ENCODE data around the gene SCUBE1. TPM values are rescaled to one million over a fixed set of nuclear protein-coding genes. Genes with fewer than 3 reads are reported as not detected.

Gene SCUBE1
- total and polyA plus RNA-seq, 4 donors = 0.88 to 18.7 (median 3.5) TPM

DNA sequence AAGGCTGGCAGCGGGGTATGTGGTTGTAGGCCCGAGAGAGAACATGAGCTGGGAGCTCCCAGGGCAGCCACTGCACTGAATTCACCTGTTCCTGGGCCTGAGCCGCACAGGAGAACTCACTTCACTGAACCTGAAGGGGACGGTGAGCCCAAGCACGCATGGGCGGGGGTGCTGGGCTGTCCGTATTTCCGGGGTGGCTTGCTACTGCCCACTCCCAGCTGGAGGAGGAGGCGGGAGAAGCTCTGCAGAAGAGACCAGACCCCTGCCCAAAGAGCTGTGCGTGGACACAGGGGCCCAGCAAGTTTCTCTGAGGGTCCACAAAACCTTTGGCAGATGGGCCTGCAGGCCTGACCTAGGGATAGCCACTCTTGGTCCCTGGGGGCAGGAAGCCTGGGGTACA lies 161.1 kb downstream of the SCUBE1 start:
- Histone ChIP-seq H3K4me1 (ENCODE audit: control insufficient read depth in 1 of 2, insufficient read depth in 2 of 2, low read length in 2 of 2) (no peaks in the 10 kb centered on the region), H3K27me3 (ENCODE audit: control insufficient read depth in 1 of 2, insufficient read depth in 2 of 2, low read length in 1 of 2) (no peaks in the 10 kb centered on the region), H3K27ac (ENCODE audit: low read depth in 1 of 2, low read length in 2 of 2) (no peak overlapping the region), H3K9me3 (ENCODE audit: control insufficient read depth, low read length) (no peaks in the 10 kb centered on the region), H3K36me3 (ENCODE audit: control insufficient read depth in 1 of 2, insufficient read depth in 2 of 2, low read length in 1 of 2) (no peaks in the 10 kb centered on the region), H3K4me3 (ENCODE audit: low read length in 2 of 2) (no peak overlapping the region)
- WGBS, 2 donors = 90 to 95% methylated on average over 10 of the region's 10 CpGs
- ATAC-seq (ENCODE audit: low FRiP score) (no peak), DNase-seq (peak in 1 of 2 donors; percentile 22)
- intact Hi-C loops (cut with DNase I) = no loop called here

DNA sequence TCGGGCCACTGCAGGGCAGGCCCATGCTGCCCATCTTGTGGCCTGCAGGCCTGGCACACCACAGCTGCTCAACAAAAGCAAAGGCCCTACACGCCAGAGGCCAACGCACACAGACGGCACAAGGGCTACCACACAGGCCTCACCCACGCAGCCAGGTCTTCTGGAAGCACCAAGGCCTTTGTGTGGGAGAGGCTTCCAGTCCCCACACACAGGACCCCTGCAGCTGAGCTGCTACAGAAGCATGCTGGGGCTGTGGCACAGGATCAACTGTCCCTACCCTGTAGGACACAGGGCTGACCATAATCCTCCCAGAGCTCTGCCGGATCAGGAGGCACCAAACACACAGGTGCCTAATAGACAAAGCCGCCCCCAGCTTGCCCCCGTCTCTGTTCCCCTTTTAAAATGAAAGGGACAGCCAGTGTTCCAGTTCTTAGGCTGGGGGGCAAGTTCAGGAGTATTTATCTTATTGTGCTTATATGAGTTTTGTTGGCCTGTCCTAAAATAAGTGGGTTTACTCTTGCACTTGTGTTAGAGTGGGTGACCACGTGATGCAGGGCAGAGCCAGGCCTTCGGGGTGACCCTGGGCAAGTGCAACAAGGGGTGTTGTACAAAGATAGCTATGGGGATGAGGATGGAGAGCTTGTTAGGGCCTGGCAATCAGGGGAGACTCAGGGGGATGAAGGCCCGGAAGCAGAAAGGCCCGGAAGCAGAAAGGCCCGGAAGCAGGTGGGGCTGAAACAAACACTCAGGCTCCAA lies 161.7 kb downstream of the SCUBE1 start:
- Histone ChIP-seq H3K9me3 (ENCODE audit: control insufficient read depth, low read length) (no peaks in the 10 kb centered on the region), H3K4me3 (ENCODE audit: low read length in 2 of 2) (no peak overlapping the region), H3K4me1 (ENCODE audit: control insufficient read depth in 1 of 2, insufficient read depth in 2 of 2, low read length in 2 of 2) (no peaks in the 10 kb centered on the region), H3K27ac (ENCODE audit: low read depth in 1 of 2, low read length in 2 of 2) (no peak overlapping the region), H3K36me3 (ENCODE audit: control insufficient read depth in 1 of 2, insufficient read depth in 2 of 2, low read length in 1 of 2) (no peaks in the 10 kb centered on the region), H3K27me3 (ENCODE audit: control insufficient read depth in 1 of 2, insufficient read depth in 2 of 2, low read length in 1 of 2) (no peaks in the 10 kb centered on the region)
- DNase-seq (peak in 1 of 2 donors; percentile 28), ATAC-seq (ENCODE audit: low FRiP score) (no peak)
- WGBS, 2 donors = 92 to 94% methylated on average over 13 of the region's 13 CpGs
- intact Hi-C loops (cut with DNase I) = no loop called here

DNA sequence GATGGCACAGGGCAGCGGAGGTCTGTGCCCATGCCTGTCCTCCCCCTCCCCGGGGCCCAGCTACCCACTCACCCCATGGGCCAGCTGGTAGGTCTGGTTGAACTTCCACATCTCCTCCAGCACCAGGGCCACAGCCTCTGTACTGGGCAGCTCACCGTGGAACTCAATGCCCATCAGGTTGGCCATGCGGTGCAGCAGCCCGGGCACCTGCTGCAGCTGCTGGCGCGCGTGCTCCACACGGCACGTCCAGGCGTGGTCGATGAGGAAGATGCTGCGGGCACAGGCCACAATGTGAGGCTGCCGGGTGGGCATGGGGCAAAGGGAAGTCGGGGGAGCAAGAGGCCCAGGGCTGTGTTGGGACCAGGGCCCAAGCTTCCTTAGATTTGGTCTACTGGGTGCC lies 162.5 kb downstream of the SCUBE1 start:
- intact Hi-C loops (cut with DNase I) = no loop called here
- H3K36me3 ChIP-seq (ENCODE audit: control insufficient read depth in 1 of 2, insufficient read depth in 2 of 2, low read length in 1 of 2) = no peaks in the 10 kb centered on the region
- no peak for ATAC-seq (ENCODE audit: low FRiP score)
- no peaks in the 10 kb centered on the region for H3K27me3 ChIP-seq (ENCODE audit: control insufficient read depth in 1 of 2, insufficient read depth in 2 of 2, low read length in 1 of 2)
- H3K9me3 ChIP-seq (ENCODE audit: control insufficient read depth, low read length) = no peaks in the 10 kb centered on the region
- no peak overlapping the region for H3K4me3 ChIP-seq (ENCODE audit: low read length in 2 of 2)
- no peaks in the 10 kb centered on the region for H3K4me1 ChIP-seq (ENCODE audit: control insufficient read depth in 1 of 2, insufficient read depth in 2 of 2, low read length in 2 of 2)
- DNase-seq = peak in 1 of 2 donors; percentile 31
- 92 to 93% methylated on average over 15 of the region's 15 CpGs for WGBS, 2 donors
- H3K27ac ChIP-seq (ENCODE audit: low read depth in 1 of 2, low read length in 2 of 2) = no peak overlapping the region

DNA sequence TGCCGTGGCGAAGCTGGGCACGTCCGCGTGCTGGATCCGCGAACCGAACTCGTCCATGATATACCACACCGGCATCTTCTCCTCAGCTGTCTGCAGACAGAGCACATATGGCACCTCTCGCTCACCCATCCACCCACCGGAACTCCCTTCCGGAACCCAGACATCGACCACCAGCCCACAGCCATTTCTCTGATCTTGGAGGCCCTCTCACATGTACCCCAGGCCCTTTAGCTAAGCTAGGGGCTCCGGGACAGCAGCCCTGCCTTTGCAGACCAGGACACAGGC lies 163.3 kb downstream of the SCUBE1 start:
- no peak for ATAC-seq (ENCODE audit: low FRiP score)
- intact Hi-C loops (cut with DNase I) = no loop called here
- WGBS, 2 donors = 97 to 100% methylated on average over 15 of the region's 15 CpGs
- H3K4me1 ChIP-seq (ENCODE audit: control insufficient read depth in 1 of 2, insufficient read depth in 2 of 2, low read length in 2 of 2) = no peaks in the 10 kb centered on the region
- no peaks in the 10 kb centered on the region for H3K27me3 ChIP-seq (ENCODE audit: control insufficient read depth in 1 of 2, insufficient read depth in 2 of 2, low read length in 1 of 2)
- H3K27ac ChIP-seq (ENCODE audit: low read depth in 1 of 2, low read length in 2 of 2) = no peak overlapping the region
- H3K9me3 ChIP-seq (ENCODE audit: control insufficient read depth, low read length) = no peaks in the 10 kb centered on the region
- H3K4me3 ChIP-seq (ENCODE audit: low read length in 2 of 2) = no peak overlapping the region
- no peaks in the 10 kb centered on the region for H3K36me3 ChIP-seq (ENCODE audit: control insufficient read depth in 1 of 2, insufficient read depth in 2 of 2, low read length in 1 of 2)
- no peak for DNase-seq

DNA sequence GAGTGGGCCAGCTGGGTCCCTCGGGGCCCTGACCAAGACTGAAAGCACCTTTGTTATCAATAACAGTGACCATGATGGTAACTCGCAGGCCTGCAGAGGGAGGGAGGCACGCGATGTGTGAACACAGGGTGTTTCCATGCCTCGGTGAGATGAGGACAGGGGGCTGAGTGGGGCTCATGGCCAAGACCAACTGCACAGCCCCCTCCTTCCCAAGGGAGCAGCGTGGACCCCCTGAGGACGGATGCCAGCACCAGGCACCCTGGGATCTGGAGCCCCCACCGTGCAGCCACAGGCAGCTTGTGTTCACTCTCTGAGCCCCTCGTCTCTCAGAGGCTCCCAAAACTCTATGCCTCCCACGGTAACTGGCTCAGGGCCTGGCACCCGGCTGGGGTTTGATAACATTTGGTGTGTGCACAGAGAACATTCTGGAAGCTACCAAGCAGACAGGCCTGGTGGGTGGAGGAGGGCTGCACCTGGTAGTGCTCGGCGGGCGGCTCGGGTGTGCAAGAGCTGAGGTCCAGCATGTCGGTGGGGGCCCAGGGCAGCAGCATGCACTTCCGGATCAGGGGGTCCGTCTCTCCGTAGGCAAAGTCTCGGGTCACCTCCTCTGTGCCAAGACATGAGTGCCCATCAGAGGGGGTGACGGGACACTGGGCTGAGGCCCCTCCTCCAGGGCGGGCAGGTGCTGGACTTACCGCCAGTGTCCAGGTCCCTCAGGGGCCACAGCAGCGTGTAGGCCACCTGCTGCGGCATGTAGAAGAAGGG lies 163.8 kb downstream of the SCUBE1 start:
- no peaks in the 10 kb centered on the region for H3K9me3 ChIP-seq (ENCODE audit: control insufficient read depth, low read length)
- intact Hi-C loops (cut with DNase I) = no loop called here
- no peaks in the 10 kb centered on the region for H3K27me3 ChIP-seq (ENCODE audit: control insufficient read depth in 1 of 2, insufficient read depth in 2 of 2, low read length in 1 of 2)
- no peak overlapping the region for H3K27ac ChIP-seq (ENCODE audit: low read depth in 1 of 2, low read length in 2 of 2)
- no peak overlapping the region for H3K4me3 ChIP-seq (ENCODE audit: low read length in 2 of 2)
- WGBS, 2 donors = 94 to 95% methylated on average over 25 of the region's 25 CpGs
- H3K36me3 ChIP-seq (ENCODE audit: control insufficient read depth in 1 of 2, insufficient read depth in 2 of 2, low read length in 1 of 2) = no peaks in the 10 kb centered on the region
- ATAC-seq (ENCODE audit: low FRiP score) (no peak), DNase-seq (peak in 1 of 2 donors; percentile 41)
- H3K4me1 ChIP-seq (ENCODE audit: control insufficient read depth in 1 of 2, insufficient read depth in 2 of 2, low read length in 2 of 2) = no peaks in the 10 kb centered on the region

DNA sequence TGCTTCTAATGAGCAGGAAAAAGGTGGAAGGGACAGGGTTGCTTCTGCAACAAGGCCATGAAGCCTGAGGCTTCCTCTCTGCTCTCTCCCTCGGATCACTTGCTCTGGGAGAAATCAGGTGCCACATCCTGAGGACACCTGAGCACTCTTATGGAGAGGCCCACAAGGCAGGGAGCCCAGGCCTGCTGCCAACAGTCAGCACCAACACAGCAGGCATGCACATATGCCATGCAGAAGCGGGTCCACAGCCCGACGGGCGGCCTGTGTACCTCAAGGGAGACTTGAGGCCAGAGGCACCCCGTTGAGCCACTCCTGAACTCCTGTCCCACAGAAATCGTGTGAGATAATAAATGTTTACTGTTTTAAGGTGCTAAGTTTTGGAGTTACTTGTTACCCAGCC lies 165.7 kb downstream of the SCUBE1 start:
- WGBS, 2 donors = 92 to 93% methylated on average over 7 of the region's 7 CpGs
- Histone ChIP-seq H3K27ac (ENCODE audit: low read depth in 1 of 2, low read length in 2 of 2) (no peak overlapping the region), H3K36me3 (ENCODE audit: control insufficient read depth in 1 of 2, insufficient read depth in 2 of 2, low read length in 1 of 2) (peaks cover 0 to 6% of the 10 kb centered on the region in 2 donors), H3K27me3 (ENCODE audit: control insufficient read depth in 1 of 2, insufficient read depth in 2 of 2, low read length in 1 of 2) (no peaks in the 10 kb centered on the region), H3K9me3 (ENCODE audit: control insufficient read depth, low read length) (no peaks in the 10 kb centered on the region), H3K4me3 (ENCODE audit: low read length in 2 of 2) (no peak overlapping the region), H3K4me1 (ENCODE audit: control insufficient read depth in 1 of 2, insufficient read depth in 2 of 2, low read length in 2 of 2) (no peaks in the 10 kb centered on the region)
- peak; percentile 36 to 78 for DNase-seq
- intact Hi-C loops (cut with DNase I) = no loop called here
- ATAC-seq (ENCODE audit: low FRiP score) = no peak

DNA sequence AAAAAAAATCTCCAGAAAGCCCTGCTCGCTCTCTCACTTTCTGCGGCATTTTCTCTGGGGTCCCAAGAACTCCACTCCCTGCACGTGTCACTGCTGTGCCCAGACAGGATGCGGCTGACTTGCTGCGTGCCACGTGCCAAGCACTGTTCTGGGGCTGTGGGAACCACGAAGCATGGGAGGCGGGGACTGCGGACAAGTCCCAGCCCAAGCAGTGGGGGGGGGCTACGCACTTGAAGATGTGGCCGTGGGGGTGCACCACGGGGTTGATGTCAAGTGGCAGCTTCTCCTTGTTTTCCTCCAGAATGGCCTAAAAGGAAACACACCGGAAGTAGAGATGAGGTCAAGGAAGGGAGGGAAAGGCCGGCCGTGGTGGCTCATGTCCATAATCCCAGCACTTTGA lies 167.1 kb downstream of the SCUBE1 start:
- DNase-seq (peak; percentile 37 to 47), ATAC-seq (ENCODE audit: low FRiP score) (no peak)
- Histone ChIP-seq H3K9me3 (ENCODE audit: control insufficient read depth, low read length) (no peaks in the 10 kb centered on the region), H3K27me3 (ENCODE audit: control insufficient read depth in 1 of 2, insufficient read depth in 2 of 2, low read length in 1 of 2) (no peaks in the 10 kb centered on the region), H3K36me3 (ENCODE audit: control insufficient read depth in 1 of 2, insufficient read depth in 2 of 2, low read length in 1 of 2) (peaks cover 0 to 6% of the 10 kb centered on the region in 2 donors), H3K4me1 (ENCODE audit: control insufficient read depth in 1 of 2, insufficient read depth in 2 of 2, low read length in 2 of 2) (no peaks in the 10 kb centered on the region), H3K4me3 (ENCODE audit: low read length in 2 of 2) (no peak overlapping the region), H3K27ac (ENCODE audit: low read depth in 1 of 2, low read length in 2 of 2) (no peak overlapping the region)
- intact Hi-C loops (cut with DNase I) = no loop called here
- 91 to 94% methylated on average over 15 of the region's 15 CpGs for WGBS, 2 donors

DNA sequence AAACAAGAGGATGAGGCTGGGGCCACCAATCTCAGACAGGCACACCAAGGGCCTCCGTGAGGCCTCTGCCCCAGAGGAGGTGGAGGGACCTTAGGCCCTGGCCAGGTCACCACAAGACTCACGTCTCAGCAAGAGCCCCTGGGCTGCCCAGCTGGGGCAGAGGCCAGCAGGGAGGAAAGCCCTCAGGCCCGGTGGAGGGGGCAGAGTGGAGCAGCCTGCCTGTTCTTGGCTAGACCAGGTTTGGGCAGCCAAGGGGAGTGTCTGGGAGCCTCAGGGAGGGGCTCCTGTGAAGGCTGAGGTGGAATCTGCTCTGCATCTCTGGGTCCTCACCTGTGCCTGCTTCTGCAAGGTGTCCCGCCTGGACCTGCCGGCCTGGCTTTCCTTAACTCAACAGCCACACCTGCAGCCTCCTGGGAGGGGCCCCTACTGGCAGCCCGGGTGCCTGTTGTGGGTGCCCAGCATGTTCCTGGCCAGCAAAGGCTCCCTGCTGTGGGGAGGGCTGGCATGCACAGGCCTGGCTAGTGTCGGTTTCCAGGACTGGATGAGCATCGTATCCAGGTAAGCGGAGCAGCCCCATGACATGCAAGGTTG lies 168.1 kb downstream of the SCUBE1 start:
- H3K9me3 ChIP-seq (ENCODE audit: control insufficient read depth, low read length) = no peaks in the 10 kb centered on the region
- DNase-seq (peak; percentile 21 to 53), ATAC-seq (ENCODE audit: low FRiP score) (no peak)
- H3K4me1 ChIP-seq (ENCODE audit: control insufficient read depth in 1 of 2, insufficient read depth in 2 of 2, low read length in 2 of 2) = no peaks in the 10 kb centered on the region
- H3K27me3 ChIP-seq (ENCODE audit: control insufficient read depth in 1 of 2, insufficient read depth in 2 of 2, low read length in 1 of 2) = no peaks in the 10 kb centered on the region
- H3K36me3 ChIP-seq (ENCODE audit: control insufficient read depth in 1 of 2, insufficient read depth in 2 of 2, low read length in 1 of 2) = peaks cover 0 to 6% of the 10 kb centered on the region in 2 donors
- no peak overlapping the region for H3K27ac ChIP-seq (ENCODE audit: low read depth in 1 of 2, low read length in 2 of 2)
- intact Hi-C loops (cut with DNase I) = no loop called here
- 88% methylated on average over 9 of the region's 9 CpGs for WGBS, 2 donors
- H3K4me3 ChIP-seq (ENCODE audit: low read length in 2 of 2) = no peak overlapping the region

Measured in aorta (tissue), 5 donors.